ACC112 (cell line): Measurements from ENCODE around the gene SNORC.

ENCODE experiments used
- H2AFZ ChIP-seq: fragments of 200-600 bp; sonication (generic); one replicate; pipeline ENCODE4 v1.6.0; 2017; ENCODE audit warnings: antibody characterized with exemption, low read length; ENCODE audit not compliant: unreplicated experiment
- H3K27ac ChIP-seq: fragments of 200-600 bp; sonication (generic); 2 replicates; pipeline ENCODE4 v1.5.1; 2014; ENCODE audit warnings: low read depth, mild to moderate bottlenecking, antibody characterized with exemption, low read length, moderate library complexity
- H3K27me3 ChIP-seq: fragments of 200-600 bp; sonication (generic); 2 replicates; pipeline ENCODE4 v1.6.1; 2014; ENCODE audit warnings: mild to moderate bottlenecking, antibody characterized with exemption, low read length, moderate library complexity, mixed read lengths; ENCODE audit not compliant: insufficient read depth
- H3K36me3 ChIP-seq: fragments of 200-600 bp; sonication (generic); 2 replicates; pipeline ENCODE4 v1.6.1; 2016; ENCODE audit warnings: mild to moderate bottlenecking, antibody characterized with exemption, low read length, moderate library complexity, mixed read lengths; ENCODE audit not compliant: insufficient read depth
- H3K4me1 ChIP-seq: fragments of 200-600 bp; sonication (generic); one replicate; pipeline ENCODE4 v1.6.1; 2016; ENCODE audit warnings: low read length, mixed read lengths; ENCODE audit not compliant: insufficient read depth, unreplicated experiment, control insufficient read depth
- H3K4me3 ChIP-seq: fragments of 200-600 bp; sonication (generic); 2 replicates; pipeline ENCODE4 v1.5.1; 2014; ENCODE audit warnings: mild to moderate bottlenecking, low read depth, low read length
- H3K79me2 ChIP-seq: fragments of 200-600 bp; sonication (generic); one replicate; pipeline ENCODE4 v1.6.0; 2016; ENCODE audit warnings: low read length; ENCODE audit not compliant: control insufficient read depth, unreplicated experiment, insufficient read depth

SNORC gene

DNA sequence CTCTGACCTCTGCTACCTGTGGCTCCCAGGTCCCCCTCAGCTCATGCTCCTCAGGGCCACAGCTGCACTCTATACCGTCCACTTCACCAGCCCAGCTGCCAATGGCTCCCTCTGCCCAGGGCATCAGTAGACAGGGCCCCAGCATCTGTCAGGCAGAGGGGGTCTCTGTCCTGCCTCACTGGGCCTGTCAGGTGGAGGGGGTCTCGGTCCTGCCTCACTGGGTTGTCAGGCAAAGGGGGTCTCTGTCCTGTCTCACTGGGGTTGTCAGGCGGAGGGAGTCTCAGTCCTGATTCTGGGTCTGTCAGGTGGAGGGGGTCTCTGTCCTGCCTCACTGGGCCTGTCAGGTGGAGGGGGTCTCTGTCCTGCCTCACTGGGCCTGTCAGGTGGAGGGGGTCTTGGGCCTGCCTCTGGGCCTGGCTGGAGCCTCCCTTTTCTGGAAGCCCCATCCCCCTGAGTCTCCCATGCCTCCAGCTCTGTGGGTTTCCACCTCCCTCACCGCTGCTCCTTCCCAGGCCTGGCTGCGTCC is 19.9 kb downstream of the SNORC start:
- Histone ChIP-seq H3K27me3 (no peaks in the 10 kb centered on the region), H3K27ac (no peak overlapping the region), H3K79me2 (no peaks in the 10 kb centered on the region), H3K4me3 (no peak overlapping the region), H3K4me1 (peaks cover 15% of the 10 kb centered on the region), H3K36me3 (no peaks in the 10 kb centered on the region), H2AFZ (no peak overlapping the region)

DNA sequence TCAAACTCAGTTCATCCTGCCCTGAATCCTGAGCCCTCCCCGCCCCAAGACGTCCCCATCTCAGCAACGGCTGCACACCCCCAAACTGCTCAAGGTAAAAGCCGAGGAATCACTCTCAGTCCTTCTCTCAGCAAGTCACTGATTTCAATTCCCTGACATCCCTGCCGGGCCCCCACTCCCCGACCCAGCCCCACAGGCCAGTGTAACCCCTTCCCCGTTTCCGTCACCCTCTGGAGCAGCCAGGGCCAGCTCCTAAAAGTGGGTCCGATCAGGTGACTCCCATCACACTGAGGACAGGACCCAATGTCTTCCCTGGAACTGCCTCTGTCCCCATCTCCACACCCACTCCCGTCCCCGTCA is 20.5 kb downstream of the SNORC start:
- Histone ChIP-seq H3K79me2 (no peaks in the 10 kb centered on the region), H3K27ac (no peak overlapping the region), H2AFZ (no peak overlapping the region), H3K4me3 (no peak overlapping the region), H3K4me1 (peaks cover 15% of the 10 kb centered on the region), H3K36me3 (no peaks in the 10 kb centered on the region), H3K27me3 (no peaks in the 10 kb centered on the region)

DNA sequence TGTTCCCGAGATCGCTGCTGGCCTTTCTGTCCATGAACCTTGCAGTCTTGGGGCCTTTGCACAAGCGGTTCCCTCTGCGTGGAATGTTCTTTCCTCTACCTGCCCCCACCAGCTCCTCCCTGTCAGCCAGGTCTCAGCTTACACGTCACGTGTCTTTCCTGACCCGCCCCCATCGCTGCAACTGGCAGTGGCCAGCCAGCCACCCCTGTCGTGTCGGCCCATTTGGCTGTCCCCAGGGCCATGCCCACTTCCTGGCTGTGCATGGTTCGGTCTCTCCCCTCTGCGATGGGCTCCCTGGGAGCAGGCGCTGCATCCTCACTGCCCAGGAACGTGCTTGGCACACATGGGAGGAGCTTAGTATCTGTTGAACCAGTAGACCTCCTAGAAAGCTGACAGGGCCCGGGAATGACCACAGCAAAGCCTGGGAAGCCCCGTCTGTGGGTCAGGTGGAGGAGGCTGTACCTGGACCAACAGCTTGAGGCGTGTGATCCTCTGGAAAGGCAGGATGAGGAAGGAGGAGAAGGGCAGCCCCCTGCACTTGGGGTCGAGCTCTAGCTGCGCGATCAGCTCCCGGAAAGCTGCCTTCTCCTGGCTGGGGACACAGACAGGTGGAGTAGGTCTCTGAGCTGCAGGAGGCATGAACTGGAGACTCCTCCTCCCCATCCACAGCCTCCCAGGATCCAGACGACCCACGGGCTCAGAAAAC is 21.0 kb downstream of the SNORC start:
- Histone ChIP-seq H3K27me3 (no peaks in the 10 kb centered on the region), H3K27ac (no peak overlapping the region)

DNA sequence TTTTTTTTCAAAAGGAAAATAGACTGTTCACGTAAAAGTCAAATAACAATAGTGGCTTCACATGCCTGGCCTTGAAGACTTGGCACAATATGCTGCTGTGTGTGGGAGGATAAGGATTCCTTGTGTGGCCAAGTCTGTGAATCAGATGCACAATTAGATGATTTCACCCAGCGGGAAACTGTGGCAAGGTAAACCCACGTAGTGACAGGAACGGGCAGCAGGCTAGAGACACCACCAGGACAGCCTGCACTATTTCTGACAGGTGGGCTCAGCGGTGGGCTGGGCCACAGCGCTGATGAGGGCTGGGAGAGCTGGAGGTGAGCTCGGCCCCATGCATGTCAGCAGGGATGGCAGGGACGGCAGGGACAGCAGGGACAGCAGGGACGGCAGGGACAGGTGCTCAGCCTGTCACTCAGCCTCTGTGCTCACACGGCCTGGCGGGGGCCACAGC is 21.6 kb downstream of the SNORC start:
- Histone ChIP-seq H3K27ac (no peak overlapping the region), H3K4me1 (peaks cover 15% of the 10 kb centered on the region), H3K4me3 (no peak overlapping the region), H3K79me2 (no peaks in the 10 kb centered on the region), H3K27me3 (no peaks in the 10 kb centered on the region), H2AFZ (no peak overlapping the region), H3K36me3 (no peaks in the 10 kb centered on the region)

More for the DNA sequence above, 21.0 kb downstream of the SNORC start:
- no peaks in the 10 kb centered on the region for H3K36me3 ChIP-seq
- no peak overlapping the region for H3K4me3 ChIP-seq
- peaks cover 15% of the 10 kb centered on the region for H3K4me1 ChIP-seq
- H2AFZ ChIP-seq = no peak overlapping the region
- H3K79me2 ChIP-seq = no peaks in the 10 kb centered on the region

DNA sequence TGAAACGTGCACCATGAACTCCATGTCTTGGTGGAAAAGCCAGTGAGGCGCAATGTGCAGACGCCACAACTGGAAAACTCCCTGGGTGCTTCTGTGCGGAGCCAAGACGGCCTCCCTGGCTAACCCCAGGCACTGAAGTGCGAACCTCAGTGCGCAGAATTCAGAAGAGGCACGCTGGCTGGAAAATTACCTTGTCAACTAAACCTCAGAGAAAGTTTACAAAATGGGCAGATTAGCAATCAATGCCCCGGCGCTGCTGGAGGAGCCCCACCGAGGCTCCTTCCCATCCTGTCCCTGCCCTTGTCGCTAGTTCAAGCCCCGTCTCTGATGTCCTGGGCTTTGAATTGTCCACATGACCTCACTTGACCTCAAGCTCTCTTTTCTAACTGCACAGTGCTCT is 22.2 kb downstream of the SNORC start:
- Histone ChIP-seq H3K79me2 (no peaks in the 10 kb centered on the region), H3K4me1 (peaks cover 15% of the 10 kb centered on the region), H2AFZ (no peak overlapping the region), H3K36me3 (no peaks in the 10 kb centered on the region), H3K27ac (no peak overlapping the region), H3K4me3 (no peak overlapping the region), H3K27me3 (no peaks in the 10 kb centered on the region)

DNA sequence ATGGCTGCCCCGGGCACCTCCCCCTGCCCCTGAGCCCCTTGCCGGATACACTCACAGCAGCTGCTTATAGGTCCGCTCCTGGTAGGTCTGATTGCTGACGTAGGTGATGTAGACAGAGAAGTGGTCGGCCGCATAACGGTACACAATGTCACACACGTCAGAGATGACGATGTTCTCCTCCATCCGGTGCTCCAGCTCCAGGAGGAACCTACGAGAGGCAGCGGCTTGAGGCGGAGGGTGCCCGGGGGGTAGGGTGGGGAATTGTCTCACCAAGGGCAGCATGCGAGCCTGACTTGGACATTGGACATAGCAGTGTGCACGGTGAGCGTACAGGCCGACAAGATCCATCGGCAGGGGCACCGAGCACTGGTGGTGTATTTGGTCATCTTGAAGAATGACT is 22.8 kb downstream of the SNORC start:
- no peak overlapping the region for H2AFZ ChIP-seq
- H3K27ac ChIP-seq = no peak overlapping the region

DNA sequence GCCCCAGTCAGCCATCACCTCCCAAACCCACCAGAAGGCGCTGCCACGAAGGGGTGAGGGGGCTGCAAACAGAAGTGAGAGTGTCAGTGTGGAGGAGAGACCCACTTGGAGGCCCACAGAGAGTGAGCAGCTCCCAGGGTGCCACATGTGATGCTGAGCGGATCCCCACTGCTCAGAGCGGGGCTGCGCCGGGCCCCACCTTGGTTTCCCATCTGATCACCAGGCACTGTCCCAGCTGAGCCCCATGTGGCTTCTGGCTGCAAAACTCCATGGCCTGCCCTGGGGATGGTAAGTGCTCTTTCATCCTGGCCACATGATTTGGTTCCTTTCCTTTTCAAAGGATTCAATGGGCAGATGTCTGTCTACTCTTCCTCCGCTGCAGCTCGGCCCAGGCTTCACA is 23.8 kb downstream of the SNORC start:
- Histone ChIP-seq H3K27ac (no peak overlapping the region), H3K36me3 (no peaks in the 10 kb centered on the region), H2AFZ (no peak overlapping the region), H3K79me2 (no peaks in the 10 kb centered on the region), H3K4me1 (peaks cover 15% of the 10 kb centered on the region), H3K27me3 (no peaks in the 10 kb centered on the region), H3K4me3 (no peak overlapping the region)

More for the DNA sequence above, 22.8 kb downstream of the SNORC start:
- H3K4me3 ChIP-seq = no peak overlapping the region
- no peaks in the 10 kb centered on the region for H3K36me3 ChIP-seq
- H3K27me3 ChIP-seq = no peaks in the 10 kb centered on the region
- H3K79me2 ChIP-seq = no peaks in the 10 kb centered on the region
- H3K4me1 ChIP-seq = peaks cover 15% of the 10 kb centered on the region

DNA sequence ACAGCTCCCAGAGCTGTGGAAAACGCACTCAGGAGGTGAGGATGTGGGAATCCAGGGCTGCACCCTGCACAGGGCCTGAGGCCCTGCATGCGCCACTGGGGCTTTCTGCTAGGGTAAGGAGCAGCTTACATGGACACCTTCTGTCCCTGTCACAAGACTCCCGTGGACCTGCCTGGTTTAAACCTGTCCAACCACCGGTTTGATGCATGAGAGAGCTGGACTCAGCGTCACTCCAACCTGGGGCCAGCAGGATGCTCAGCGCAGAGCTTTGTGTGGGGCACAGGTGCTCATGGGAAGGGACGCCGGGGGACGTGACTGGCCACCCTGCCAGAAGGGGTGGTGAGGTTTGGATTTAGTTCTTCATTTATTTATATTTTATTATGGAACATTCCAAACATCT is 24.2 kb downstream of the SNORC start:
- H3K4me1 ChIP-seq = peaks cover 15% of the 10 kb centered on the region
- H2AFZ ChIP-seq = no peak overlapping the region
- no peaks in the 10 kb centered on the region for H3K27me3 ChIP-seq
- no peaks in the 10 kb centered on the region for H3K36me3 ChIP-seq
- H3K79me2 ChIP-seq = no peaks in the 10 kb centered on the region
- no peak overlapping the region for H3K27ac ChIP-seq
- no peak overlapping the region for H3K4me3 ChIP-seq

DNA sequence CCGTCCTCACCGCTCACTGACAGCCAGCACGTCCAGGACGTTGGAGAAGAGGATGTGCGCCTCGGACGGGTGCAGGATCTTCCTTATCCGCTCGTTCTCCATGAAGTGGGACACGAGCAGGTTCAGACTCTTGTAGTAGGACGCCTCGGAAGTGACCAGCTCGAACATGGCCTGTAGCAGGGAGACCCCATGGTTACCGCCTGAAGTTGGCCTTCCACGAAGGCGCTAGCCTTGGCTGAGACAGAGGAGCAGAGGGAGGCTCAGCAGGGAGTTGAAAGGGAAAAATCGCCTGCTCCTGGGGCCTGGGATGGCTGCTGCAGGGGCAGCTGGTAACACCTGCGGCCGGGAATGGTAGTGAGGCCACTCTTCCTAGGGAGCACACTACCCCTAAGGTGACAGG is 24.7 kb downstream of the SNORC start:
- H3K4me3 ChIP-seq = no peak overlapping the region
- H3K27me3 ChIP-seq = no peaks in the 10 kb centered on the region
- peaks cover 15% of the 10 kb centered on the region for H3K4me1 ChIP-seq
- H3K36me3 ChIP-seq = no peaks in the 10 kb centered on the region
- no peak overlapping the region for H2AFZ ChIP-seq
- no peak overlapping the region for H3K27ac ChIP-seq
- H3K79me2 ChIP-seq = no peaks in the 10 kb centered on the region

DNA sequence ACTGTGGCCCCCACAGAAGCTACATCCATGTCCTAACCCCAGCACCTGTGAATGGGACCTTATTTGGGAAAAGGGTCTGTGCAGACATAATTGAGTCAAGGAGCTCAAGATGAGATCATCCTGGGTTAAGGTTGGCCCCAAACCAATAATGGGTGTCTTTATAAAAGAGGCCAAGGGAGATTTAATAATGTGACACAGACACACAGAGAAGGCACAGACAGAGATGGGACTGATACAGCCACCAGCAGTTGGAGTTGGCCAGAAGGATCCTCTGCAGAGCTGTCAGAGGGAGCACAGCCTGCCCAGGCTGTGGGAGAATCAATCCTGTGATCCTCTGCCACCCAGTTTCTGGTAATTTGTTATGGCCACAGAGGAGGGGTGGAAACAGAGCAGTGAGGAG is 26.0 kb downstream of the SNORC start:
- H2AFZ ChIP-seq = no peak overlapping the region
- H3K36me3 ChIP-seq = no peaks in the 10 kb centered on the region
- H3K4me3 ChIP-seq = no peak overlapping the region
- no peaks in the 10 kb centered on the region for H3K79me2 ChIP-seq
- no peak overlapping the region for H3K27ac ChIP-seq
- H3K27me3 ChIP-seq = no peaks in the 10 kb centered on the region
- peaks cover 9% of the 10 kb centered on the region for H3K4me1 ChIP-seq
